ENCODE results near the gene ORC3.
"Not testable (repeated sequence)": the region's sequence is repeated elsewhere in the genome, so short reads cannot be mapped to it uniquely, and the experiment has no call there.

ORC3 gene

DNA sequence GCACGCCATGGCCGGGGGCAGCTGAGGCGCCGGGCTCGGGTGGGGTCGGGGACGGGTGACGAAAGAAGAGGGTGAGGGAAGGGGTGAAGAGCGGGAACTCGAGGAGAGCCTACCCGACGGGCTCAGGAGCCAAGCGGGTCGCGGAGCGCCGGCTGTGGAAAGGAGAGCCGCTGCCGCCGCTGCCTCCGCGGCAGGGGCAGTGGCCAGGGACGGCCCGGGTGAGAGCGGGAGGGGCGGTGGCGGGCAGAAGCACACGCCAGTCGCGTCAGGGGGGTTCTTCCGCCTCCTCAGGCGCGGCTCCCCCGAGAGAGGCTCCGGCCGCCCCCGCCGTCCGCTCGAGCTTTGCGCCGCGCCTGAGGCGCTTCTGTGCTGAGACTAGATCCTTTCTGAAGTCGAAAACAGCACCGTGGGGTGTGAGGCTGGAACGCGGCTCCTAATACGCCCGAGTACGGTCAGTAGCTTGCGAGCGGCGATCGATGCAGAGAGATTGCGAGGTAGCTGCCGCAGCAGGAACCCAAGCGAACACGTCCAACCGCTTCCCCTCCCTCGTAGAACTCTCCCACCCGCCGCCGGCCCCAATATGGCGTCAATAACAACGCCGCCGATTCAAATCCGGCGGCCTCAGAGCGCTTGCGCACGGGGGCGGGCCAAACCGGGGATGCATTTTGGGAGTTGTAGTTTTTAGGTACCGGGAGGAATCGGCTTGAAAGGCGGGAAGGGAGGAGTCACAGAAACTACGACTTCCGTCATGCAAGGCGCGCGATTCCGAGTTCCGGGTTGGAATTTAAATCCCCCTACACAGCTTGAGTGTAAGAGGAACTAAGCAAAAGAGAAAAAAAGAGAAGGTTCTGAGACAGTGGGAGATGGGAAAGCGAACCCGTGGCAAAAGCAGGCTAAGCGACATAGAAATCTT, 112.0 kb downstream of the ORC3 start, which contains the start of gene AKIRIN2:
AKIRIN2 (minus strand) TSS at position 558 of the 913 bp plus-strand sequence; CDS start at position 9, 549 bp downstream.
- peak within 1 kb of the TSS; percentile 96 for H3K27ac ChIP-seq (ENCODE audit: low read depth, low read length)
- peak within 1 kb of the TSS; percentile 93 for H3K4me3 ChIP-seq (ENCODE audit: low read depth, low read length)
- H3K4me1 ChIP-seq (ENCODE audit: control insufficient read depth, insufficient read depth, low read length, unreplicated experiment) = peaks cover 26% of the 10 kb centered on the region
- H2AFZ ChIP-seq (ENCODE audit: low read length, unreplicated experiment) = peak within 1 kb of the TSS; percentile 95
- no peaks in the 10 kb centered on the region for H3K27me3 ChIP-seq (ENCODE audit: insufficient read depth, low read length)
- peaks cover 51% of the 10 kb centered on the region for H3K79me2 ChIP-seq (ENCODE audit: control insufficient read depth, insufficient read depth, low read length, unreplicated experiment)
- peaks cover 8% of the 10 kb centered on the region; the same call in 1 of the 2 replicates for H3K36me3 ChIP-seq (ENCODE audit: insufficient read depth, low read length)

- peak overlapping the region; percentile 96 for H3K27ac ChIP-seq (ENCODE audit: low read depth, low read length)
- peak overlapping the region; percentile 95 for H2AFZ ChIP-seq (ENCODE audit: low read length, unreplicated experiment)
- peaks cover 8% of the 10 kb centered on the region; the same call in 1 of the 2 replicates for H3K36me3 ChIP-seq (ENCODE audit: insufficient read depth, low read length)
These were observed 112.6 kb downstream of the ORC3 start for GRCh38 chr6:87702589-87702945.

GRCh38 chr6:87703039-87703438, 113.1 kb downstream of the ORC3 start:
- not testable (repeated sequence) for H3K36me3 ChIP-seq (ENCODE audit: insufficient read depth, low read length); H3K27me3 ChIP-seq (ENCODE audit: insufficient read depth, low read length)
- Histone ChIP-seq H3K4me3 (ENCODE audit: low read depth, low read length) (peak overlapping the region; percentile 93), H2AFZ (ENCODE audit: low read length, unreplicated experiment) (peak overlapping the region; percentile 95), H3K4me1 (ENCODE audit: control insufficient read depth, insufficient read depth, low read length, unreplicated experiment) (peaks cover 21% of the 10 kb centered on the region), H3K27ac (ENCODE audit: low read depth, low read length) (peak overlapping the region; percentile 96), H3K79me2 (ENCODE audit: control insufficient read depth, insufficient read depth, low read length, unreplicated experiment) (peaks cover 40% of the 10 kb centered on the region)

More at GRCh38 chr6:87702589-87702945, 112.6 kb downstream of the ORC3 start:
- H3K4me3 ChIP-seq (ENCODE audit: low read depth, low read length) = peak overlapping the region; percentile 93
- H3K79me2 ChIP-seq (ENCODE audit: control insufficient read depth, insufficient read depth, low read length, unreplicated experiment) = peaks cover 45% of the 10 kb centered on the region
- H3K4me1 ChIP-seq (ENCODE audit: control insufficient read depth, insufficient read depth, low read length, unreplicated experiment) = peaks cover 26% of the 10 kb centered on the region
- H3K27me3 ChIP-seq (ENCODE audit: insufficient read depth, low read length) = no peaks in the 10 kb centered on the region

DNA sequence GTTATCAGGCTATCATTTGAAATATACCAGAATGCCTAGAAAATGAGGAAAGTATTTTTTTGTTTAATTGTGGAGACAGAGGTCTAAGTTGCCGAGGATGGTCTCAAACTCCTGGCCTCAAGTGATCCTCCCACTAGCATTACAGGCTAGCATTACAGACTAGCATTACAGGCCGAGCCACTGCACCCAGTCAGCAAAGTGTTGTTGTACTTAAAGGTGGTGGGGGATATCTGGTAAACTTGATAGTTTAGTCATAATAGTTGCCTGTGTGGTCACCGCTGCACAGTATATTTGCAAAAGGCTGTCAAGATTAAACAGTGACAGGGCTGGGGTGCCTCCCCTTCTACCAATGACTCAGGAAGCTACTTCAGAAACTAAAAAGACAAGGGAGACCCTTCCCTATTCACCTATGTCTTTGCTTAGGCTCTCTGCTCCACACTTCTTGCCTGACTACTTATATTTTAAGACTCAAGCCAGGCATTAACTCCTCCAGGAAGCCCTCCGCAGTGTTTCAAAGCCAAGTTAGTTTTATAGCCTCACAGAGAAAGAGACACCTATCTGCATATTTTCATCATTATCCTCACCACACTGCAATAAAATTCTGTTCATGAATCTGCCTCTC, 115.2 kb downstream of the ORC3 start:
- peak overlapping the region; percentile 2; the same call in 1 of the 2 replicates for H3K27ac ChIP-seq (ENCODE audit: low read depth, low read length)
- H2AFZ ChIP-seq (ENCODE audit: low read length, unreplicated experiment) = peak overlapping the region; percentile 3
- no peak overlapping the region for H3K4me3 ChIP-seq (ENCODE audit: low read depth, low read length)
- peaks cover 3% of the 10 kb centered on the region; the same call in 1 of the 2 replicates for H3K36me3 ChIP-seq (ENCODE audit: insufficient read depth, low read length)
- H3K79me2 ChIP-seq (ENCODE audit: control insufficient read depth, insufficient read depth, low read length, unreplicated experiment) = peaks cover 19% of the 10 kb centered on the region
- no peaks in the 10 kb centered on the region for H3K27me3 ChIP-seq (ENCODE audit: insufficient read depth, low read length)
- H3K4me1 ChIP-seq (ENCODE audit: control insufficient read depth, insufficient read depth, low read length, unreplicated experiment) = peaks cover 20% of the 10 kb centered on the region

DNA sequence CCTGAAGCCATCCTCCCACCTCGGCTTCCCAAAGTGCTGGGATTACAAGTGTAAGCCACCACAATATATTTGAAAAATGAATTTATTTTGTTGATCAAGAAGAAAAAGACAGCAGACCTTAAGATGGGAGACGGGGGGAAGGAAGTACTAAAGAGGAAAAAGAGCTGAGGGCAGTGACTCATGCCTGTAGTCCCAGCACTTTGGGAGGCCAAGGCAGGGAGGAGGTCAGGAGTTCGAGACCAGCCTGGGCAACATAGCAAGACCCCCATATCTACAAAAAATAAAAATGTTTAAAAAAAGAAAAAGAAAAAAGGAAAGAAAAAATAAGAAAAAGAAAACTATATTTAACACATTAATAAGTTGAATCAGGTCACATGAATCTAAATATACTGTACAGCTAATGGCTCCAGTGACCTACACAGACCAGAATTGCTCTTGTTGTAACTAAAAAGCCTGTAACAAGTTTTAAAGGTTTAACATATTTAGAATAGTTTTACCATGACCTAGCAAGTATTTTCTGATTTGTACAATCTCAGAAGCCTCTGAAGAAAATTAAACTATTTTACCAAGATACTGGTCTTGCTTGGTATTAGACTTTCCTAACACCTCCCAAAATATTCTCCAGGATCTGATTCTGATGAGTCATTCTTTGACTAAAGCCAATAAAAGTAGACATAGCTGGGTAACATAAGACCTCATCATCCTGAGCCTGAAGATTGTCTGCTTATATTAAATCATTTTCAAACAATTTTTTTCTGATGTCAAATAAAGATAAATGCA, 116.4 kb downstream of the ORC3 start:
- Histone ChIP-seq H3K79me2 (ENCODE audit: control insufficient read depth, insufficient read depth, low read length, unreplicated experiment) (peaks cover 7% of the 10 kb centered on the region), H3K4me1 (ENCODE audit: control insufficient read depth, insufficient read depth, low read length, unreplicated experiment) (peaks cover 20% of the 10 kb centered on the region), H3K27ac (ENCODE audit: low read depth, low read length) (peak overlapping the region; percentile 45), H3K36me3 (ENCODE audit: insufficient read depth, low read length) (no peaks in the 10 kb centered on the region), H2AFZ (ENCODE audit: low read length, unreplicated experiment) (peak overlapping the region; percentile 26), H3K27me3 (ENCODE audit: insufficient read depth, low read length) (no peaks in the 10 kb centered on the region), H3K4me3 (ENCODE audit: low read depth, low read length) (no peak overlapping the region; the same call in 1 of the 2 replicates)

DNA sequence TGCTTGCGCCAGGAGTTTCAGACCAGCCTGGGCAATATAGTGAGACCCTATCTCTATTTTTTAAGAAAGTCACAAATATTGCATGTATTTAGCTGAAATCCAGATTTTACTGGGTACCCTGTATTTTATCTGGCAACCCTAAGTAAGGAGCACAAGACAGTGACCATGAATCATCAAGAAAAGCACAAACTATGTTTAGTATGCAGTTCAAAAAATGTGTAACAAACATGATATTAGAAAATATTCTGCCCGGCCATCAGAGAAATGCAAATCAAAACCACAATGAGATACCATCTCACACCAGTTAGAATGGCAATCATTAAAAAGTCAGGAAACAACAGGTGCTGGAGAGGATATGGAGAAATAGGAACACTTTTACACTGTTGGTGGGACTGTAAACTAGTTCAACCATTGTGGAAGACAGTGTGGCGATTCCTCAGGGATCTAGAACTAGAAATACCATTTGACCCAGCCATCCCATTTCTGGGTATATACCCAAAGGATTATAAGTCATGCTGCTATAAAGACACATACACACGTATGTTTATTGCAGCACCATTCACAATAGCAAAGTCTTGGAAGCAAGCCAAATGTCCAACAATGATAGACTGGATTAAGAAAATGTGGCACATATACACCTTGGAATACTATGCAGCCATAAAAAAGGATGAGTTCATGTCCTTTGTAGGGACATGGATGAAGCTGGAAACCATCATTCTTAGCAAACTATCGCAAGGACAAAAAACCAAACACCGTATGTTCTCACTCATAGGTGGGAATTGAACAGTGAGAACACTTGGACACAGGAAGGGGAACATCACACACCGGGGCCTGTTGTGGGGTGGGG, 118.9 kb downstream of the ORC3 start:
- not testable (repeated sequence) for H3K27me3 ChIP-seq (ENCODE audit: insufficient read depth, low read length); H3K27ac ChIP-seq (ENCODE audit: low read depth, low read length); H3K79me2 ChIP-seq (ENCODE audit: control insufficient read depth, insufficient read depth, low read length, unreplicated experiment); H2AFZ ChIP-seq (ENCODE audit: low read length, unreplicated experiment); H3K4me3 ChIP-seq (ENCODE audit: low read depth, low read length); H3K36me3 ChIP-seq (ENCODE audit: insufficient read depth, low read length)
- H3K4me1 ChIP-seq (ENCODE audit: control insufficient read depth, insufficient read depth, low read length, unreplicated experiment) = peaks cover 25% of the 10 kb centered on the region

GRCh38 chr6:87710090-87710489, 120.2 kb downstream of the ORC3 start:
- peaks cover 34% of the 10 kb centered on the region for H3K4me1 ChIP-seq (ENCODE audit: control insufficient read depth, insufficient read depth, low read length, unreplicated experiment)
- H2AFZ ChIP-seq (ENCODE audit: low read length, unreplicated experiment) = no peak overlapping the region
- no peak overlapping the region for H3K27ac ChIP-seq (ENCODE audit: low read depth, low read length)

DNA sequence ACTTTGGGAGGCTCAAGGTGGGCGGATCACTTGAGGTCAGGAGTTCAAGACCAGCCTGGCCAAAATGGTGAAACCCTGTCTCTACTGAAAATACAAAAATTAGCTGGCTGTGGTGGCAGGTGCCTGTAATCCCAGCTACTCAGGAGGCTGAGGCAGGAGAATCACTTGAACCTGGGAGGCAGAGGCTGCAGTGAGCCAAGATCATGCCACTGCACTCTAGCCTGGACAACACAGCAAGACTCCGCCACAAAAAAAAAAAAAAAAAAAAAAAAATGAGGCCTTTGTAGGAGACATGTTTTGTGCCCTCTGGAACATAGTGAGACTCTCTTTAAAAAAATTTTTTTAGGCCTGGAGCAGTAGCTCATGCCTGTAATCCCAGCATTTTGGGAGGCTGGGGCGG, 122.8 kb downstream of the ORC3 start:
- not testable (repeated sequence) for H3K27ac ChIP-seq (ENCODE audit: low read depth, low read length); H3K4me3 ChIP-seq (ENCODE audit: low read depth, low read length); H3K36me3 ChIP-seq (ENCODE audit: insufficient read depth, low read length); H3K27me3 ChIP-seq (ENCODE audit: insufficient read depth, low read length); H2AFZ ChIP-seq (ENCODE audit: low read length, unreplicated experiment); H3K79me2 ChIP-seq (ENCODE audit: control insufficient read depth, insufficient read depth, low read length, unreplicated experiment)
- peaks cover 25% of the 10 kb centered on the region for H3K4me1 ChIP-seq (ENCODE audit: control insufficient read depth, insufficient read depth, low read length, unreplicated experiment)

More at GRCh38 chr6:87710090-87710489, 120.2 kb downstream of the ORC3 start:
- no peaks in the 10 kb centered on the region for H3K36me3 ChIP-seq (ENCODE audit: insufficient read depth, low read length)
- no peaks in the 10 kb centered on the region for H3K79me2 ChIP-seq (ENCODE audit: control insufficient read depth, insufficient read depth, low read length, unreplicated experiment)
- no peak overlapping the region for H3K4me3 ChIP-seq (ENCODE audit: low read depth, low read length)
- no peaks in the 10 kb centered on the region for H3K27me3 ChIP-seq (ENCODE audit: insufficient read depth, low read length)

DNA sequence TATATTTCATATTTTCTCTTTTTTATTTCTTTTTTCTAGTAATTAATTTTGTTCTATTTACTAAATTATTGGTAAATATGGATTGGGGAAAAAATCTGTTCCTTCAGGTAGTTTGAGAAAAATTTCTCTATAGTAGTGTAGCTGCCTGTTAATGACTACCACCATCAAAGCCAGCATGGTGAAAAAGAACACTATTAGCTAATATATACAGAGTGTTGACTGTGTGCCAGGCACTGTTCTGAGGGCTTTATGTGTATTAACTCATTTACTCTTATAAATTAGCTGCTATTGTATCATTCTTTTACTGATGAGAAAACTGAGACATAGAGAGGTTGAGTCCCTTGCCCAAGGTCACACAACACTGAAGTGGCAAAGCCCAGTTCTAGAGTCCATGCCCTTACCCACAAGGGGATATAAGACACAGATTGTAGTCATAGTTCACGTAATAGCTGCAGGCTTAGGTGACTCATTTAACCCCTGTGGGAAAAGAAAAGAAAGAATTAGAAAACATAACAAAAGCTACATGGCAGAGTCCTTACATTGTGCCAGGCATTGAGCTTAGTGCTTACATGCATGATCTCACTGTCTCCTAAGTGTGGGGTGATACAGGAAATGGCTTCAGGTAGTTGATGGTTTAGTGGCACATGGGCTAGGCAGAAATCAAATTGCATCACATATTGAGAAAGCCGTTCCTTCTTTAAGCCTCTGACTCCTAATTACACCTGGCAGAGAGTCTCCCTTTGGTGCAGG, 124.3 kb downstream of the ORC3 start:
- Histone ChIP-seq H3K27ac (ENCODE audit: low read depth, low read length) (peak overlapping the region; percentile 97), H2AFZ (ENCODE audit: low read length, unreplicated experiment) (no peak overlapping the region), H3K4me3 (ENCODE audit: low read depth, low read length) (no peak overlapping the region)

More for the DNA sequence above, 124.3 kb downstream of the ORC3 start:
- H3K79me2 ChIP-seq (ENCODE audit: control insufficient read depth, insufficient read depth, low read length, unreplicated experiment) = no peaks in the 10 kb centered on the region
- H3K4me1 ChIP-seq (ENCODE audit: control insufficient read depth, insufficient read depth, low read length, unreplicated experiment) = peaks cover 32% of the 10 kb centered on the region
- H3K27me3 ChIP-seq (ENCODE audit: insufficient read depth, low read length) = no peaks in the 10 kb centered on the region
- no peaks in the 10 kb centered on the region for H3K36me3 ChIP-seq (ENCODE audit: insufficient read depth, low read length)
